Transverse colon (tissue), 3 donors: Measurements from ENCODE around the gene CAPN7.

Source experiments
- CTCF ChIP-seq, 5 experiments: fragments of 200-600 bp in 3 of 5; fragments of 450-650 bp in 2 of 5; sonication (generic) in 3 of 5; IDR thresholded peaks; 1 replicate in 2 of 5; 2 replicates in 3 of 5; pipeline ENCODE4 v1.5.1; 2016 to 2017; ENCODE audit warnings: antibody characterized with exemption in 5 of 5, inconsistent platforms in 3 of 5, mild to moderate bottlenecking in 2 of 5, moderate library complexity in 1 of 5
- POLR2A ChIP-seq: fragments of 450-650 bp; IDR thresholded peaks from one replicate; pipeline ENCODE4 v1.6.1; 2016; ENCODE audit warnings: antibody characterized with exemption, mild to moderate bottlenecking, moderate library complexity

- TF ChIP-seq CTCF (IDR thresholded peaks at IDR 0.05): no peak
- TF ChIP-seq POLR2A: no peak
These were observed 81.7 kb downstream of the CAPN7 start for GRCh38 chr3:15287565-15288330.
